CD4-positive, alpha-beta T cell treated with Interferon gamma for 1 hour (primary cell): ENCODE measurements around the gene SFXN5.

ENCODE experiments used
- DNase-seq: peaks from one replicate; pipeline ENCODE4 v3.0.0-alpha.2; 2020

SFXN5 gene

GRCh38 chr2:72992734-72993102 is 78.8 kb downstream of the SFXN5 start:
- DNase-seq = no peak

GRCh38 chr2:72991980-72992733 is 79.4 kb downstream of the SFXN5 start:
- DNase-seq = no peak

- DNase-seq = no peak
These were observed 80.1 kb downstream of the SFXN5 start for GRCh38 chr2:72991439-72991725.

GRCh38 chr2:72990695-72991438 is 80.6 kb downstream of the SFXN5 start:
- DNase-seq = no peak

GRCh38 chr2:72989770-72990556 is 81.5 kb downstream of the SFXN5 start:
- no peak for DNase-seq

- DNase-seq = no peak
These were observed 82.7 kb downstream of the SFXN5 start for GRCh38 chr2:72988726-72989273.

GRCh38 chr2:72988041-72988440 is 83.5 kb downstream of the SFXN5 start:
- no peak for DNase-seq

GRCh38 chr2:72985891-72986683 is 85.4 kb downstream of the SFXN5 start:
- DNase-seq = no peak

- no peak for DNase-seq
These were observed 86.4 kb downstream of the SFXN5 start for GRCh38 chr2:72985136-72985535.

GRCh38 chr2:72984172-72984671 is 87.3 kb downstream of the SFXN5 start:
- no peak for DNase-seq

- DNase-seq = no peak
These were observed 87.9 kb downstream of the SFXN5 start for GRCh38 chr2:72983500-72984161.

- no peak for DNase-seq
These were observed 88.6 kb downstream of the SFXN5 start for GRCh38 chr2:72982781-72983499.

GRCh38 chr2:72982219-72982618 is 89.3 kb downstream of the SFXN5 start:
- DNase-seq = no peak

- DNase-seq = no peak
These were observed 90.0 kb downstream of the SFXN5 start for GRCh38 chr2:72981536-72981935.

- no peak for DNase-seq
These were observed 90.8 kb downstream of the SFXN5 start for GRCh38 chr2:72980535-72981217.

- DNase-seq = peak; percentile 8
These were observed 91.6 kb downstream of the SFXN5 start for GRCh38 chr2:72979896-72980295.

- no peak for DNase-seq
These were observed 96.5 kb downstream of the SFXN5 start for GRCh38 chr2:72975017-72975416.

GRCh38 chr2:72974436-72974754 is 97.1 kb downstream of the SFXN5 start:
- no peak for DNase-seq

- peak; percentile 14 for DNase-seq
These were observed 97.7 kb downstream of the SFXN5 start for GRCh38 chr2:72973566-72974435.

GRCh38 chr2:72973137-72973535 is 98.4 kb downstream of the SFXN5 start:
- no peak for DNase-seq
